GM23338 (cell line): ENCODE results near the gene ST8SIA1.

Source experiments
- CTCF ChIP-seq, 2 experiments: fragments of 200-600 bp in 1 of 2; sonication (generic) in 1 of 2; conservative IDR thresholded peaks; 2 replicates each; pipeline versions ENCODE4 v1.5.1 to v1.6.1; 2016 to 2017; ENCODE audit warnings: antibody characterized with exemption in 2 of 2, low read depth in 2 of 2, mild to moderate bottlenecking in 2 of 2, moderate library complexity in 1 of 2
- ETS1 ChIP-seq: IDR thresholded peaks from 2 replicates; pipeline ENCODE4 v1.6.1; 2016; ENCODE audit warnings: antibody characterized with exemption
- EZH2 ChIP-seq: fragments of 200-600 bp; sonication (generic); IDR thresholded peaks from one replicate; pipeline ENCODE4 v1.8.0; 2017; ENCODE audit warnings: antibody characterized with exemption, mild to moderate bottlenecking, low read depth; ENCODE audit not compliant: unreplicated experiment
- EZH2phosphoT487 ChIP-seq: fragments of 200-600 bp; sonication (generic); IDR thresholded peaks from one replicate; pipeline ENCODE4 v1.8.1; 2018; ENCODE audit warnings: antibody characterized with exemption; ENCODE audit not compliant: unreplicated experiment
- POLR2AphosphoS5 ChIP-seq: IDR thresholded peaks from 2 replicates; pipeline ENCODE4 v1.6.1; 2016; ENCODE audit warnings: antibody characterized with exemption, low read depth
- REST ChIP-seq: IDR thresholded peaks from one replicate; pipeline ENCODE4 v1.6.1; 2018; ENCODE audit warnings: antibody characterized with exemption; ENCODE audit not compliant: unreplicated experiment

GRCh38 chr12:22340143-22340542 lies 5.6 kb upstream of the ST8SIA1 start:
- TF ChIP-seq CTCF (conservative IDR thresholded peaks at IDR 0.05; ENCODE audit: low read depth in 2 of 2): no peak
- no peak for TF ChIP-seq ETS1
- no peak for TF ChIP-seq EZH2phosphoT487
- TF ChIP-seq REST: no peak
- no peak for TF ChIP-seq POLR2AphosphoS5
- TF ChIP-seq EZH2: no peak
